ENCODE data around the gene HECW1.

Gene HECW1

DNA sequence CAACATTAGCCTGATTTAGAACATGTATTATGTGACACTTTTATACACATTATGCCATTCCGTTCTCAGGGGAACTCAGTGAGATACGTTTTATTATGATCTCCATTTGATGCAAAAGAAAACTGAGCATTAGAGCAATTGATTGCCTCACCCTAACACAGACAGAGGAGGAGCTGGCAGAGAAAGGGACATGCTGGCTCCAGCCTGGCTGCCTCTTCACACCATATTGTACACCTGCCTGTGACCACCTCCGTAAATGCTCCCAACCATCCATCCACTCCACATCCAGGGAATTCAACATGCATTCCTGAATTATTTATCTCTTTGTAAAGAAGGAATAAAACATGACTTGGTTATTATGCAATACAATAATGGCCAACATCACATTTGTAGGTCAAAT is 275.5 kb downstream of the HECW1 start:
- Histone ChIP-seq H3K4me1 (ENCODE audit: control extremely low read depth in 1 of 4, control insufficient read depth in 4 of 4, insufficient read depth in 4 of 4, low read length in 3 of 4) (peaks cover 0 to 2% (median 0%) of the 10 kb centered on the region in 4 experiments), H3K9me3 (ENCODE audit: control extremely low read depth in 1 of 5, control insufficient read depth in 4 of 5, insufficient read depth in 2 of 5, low read depth in 1 of 5, low read length in 4 of 5) (peaks cover 1 to 20% (median 7%) of the 10 kb centered on the region in 5 experiments), H3K36me3 (ENCODE audit: control insufficient read depth in 4 of 4, insufficient read depth in 4 of 4, low read length in 3 of 4) (no peaks in the 10 kb centered on the region), H3K27ac (ENCODE audit: insufficient read depth in 1 of 2, low read depth in 1 of 2, low read length in 2 of 2, poor library complexity in 1 of 2, severe bottlenecking in 2 of 2) (no peak overlapping the region), H3K4me3 (ENCODE audit: control insufficient read depth in 1 of 7, extremely low read depth in 1 of 7, insufficient read depth in 4 of 7, low read depth in 2 of 7, low read length in 6 of 7) (no peak overlapping the region), H3K27me3 (replicated peaks in 2 of 5; ENCODE audit: control insufficient read depth in 4 of 5, insufficient read depth in 5 of 5, low read length in 4 of 5) (peaks cover 0 to 3% (median 0%) of the 10 kb centered on the region in 5 experiments)
- ChIA-PET POLR2A (no interaction called here), CTCF (no interaction called here)
- WGBS (ENCODE audit: insufficient coverage) = 80% methylated on average over 1 of the region's 3 CpGs
- no peak for DNase-seq

DNA sequence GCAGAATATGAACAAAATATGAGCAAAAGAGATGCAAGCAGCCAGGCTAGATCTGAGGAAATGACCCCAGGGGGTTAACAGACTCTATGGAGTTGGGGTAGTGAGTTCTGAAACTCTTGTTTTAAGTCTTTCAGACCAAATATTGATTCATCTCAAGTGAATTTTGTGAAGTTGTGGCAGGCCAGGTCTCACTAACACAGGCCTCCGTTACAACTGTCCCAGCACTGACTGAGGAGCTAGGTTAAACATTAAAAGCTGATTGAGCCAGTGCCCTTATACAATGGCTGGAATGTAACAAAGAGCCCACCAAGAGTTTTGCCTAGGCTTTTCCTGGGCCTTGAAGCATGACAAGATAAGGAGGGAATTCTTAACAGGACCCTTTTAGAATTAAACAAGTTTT is 278.1 kb downstream of the HECW1 start:
- WGBS (ENCODE audit: insufficient coverage) = 100% methylated on average over 1 of the region's 1 CpG
- Histone ChIP-seq H3K4me1 (ENCODE audit: control extremely low read depth in 1 of 4, control insufficient read depth in 4 of 4, insufficient read depth in 4 of 4, low read length in 3 of 4) (peaks cover 0 to 2% (median 0%) of the 10 kb centered on the region in 4 experiments), H3K36me3 (ENCODE audit: control insufficient read depth in 4 of 4, insufficient read depth in 4 of 4, low read length in 3 of 4) (no peaks in the 10 kb centered on the region), H3K27me3 (replicated peaks in 2 of 5; ENCODE audit: control insufficient read depth in 4 of 5, insufficient read depth in 5 of 5, low read length in 4 of 5) (peaks cover 0 to 3% (median 0%) of the 10 kb centered on the region in 5 experiments), H3K4me3 (ENCODE audit: control insufficient read depth in 1 of 7, extremely low read depth in 1 of 7, insufficient read depth in 4 of 7, low read depth in 2 of 7, low read length in 6 of 7) (no peak overlapping the region), H3K9me3 (ENCODE audit: control extremely low read depth in 1 of 5, control insufficient read depth in 4 of 5, insufficient read depth in 2 of 5, low read depth in 1 of 5, low read length in 4 of 5) (peaks cover 1 to 15% (median 5%) of the 10 kb centered on the region in 5 experiments), H3K27ac (ENCODE audit: insufficient read depth in 1 of 2, low read depth in 1 of 2, low read length in 2 of 2, poor library complexity in 1 of 2, severe bottlenecking in 2 of 2) (no peak overlapping the region)
- DNase-seq = no peak
- ChIA-PET POLR2A (no interaction called here), CTCF (no interaction called here)

DNA sequence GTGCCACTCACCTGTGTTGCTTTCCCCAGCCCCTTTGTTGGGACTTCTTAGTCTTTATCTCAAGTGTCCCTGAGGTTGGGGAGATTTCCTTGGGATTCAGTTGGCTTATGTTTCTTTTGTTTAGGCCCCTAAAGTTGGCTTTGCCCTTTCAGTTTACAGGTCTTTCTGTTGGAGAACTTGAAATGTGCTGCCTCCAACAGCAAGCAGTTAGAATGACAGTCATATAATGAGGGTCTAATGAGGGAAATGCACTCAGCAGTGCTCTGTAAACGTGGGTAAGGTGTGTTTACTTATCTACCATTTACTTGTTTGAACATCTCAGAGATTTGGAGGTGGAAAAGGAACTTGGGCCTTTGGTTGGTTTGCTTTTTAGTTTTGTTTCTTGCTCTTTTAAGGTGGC is 279.1 kb downstream of the HECW1 start:
- Histone ChIP-seq H3K9me3 (ENCODE audit: control extremely low read depth in 1 of 5, control insufficient read depth in 4 of 5, insufficient read depth in 2 of 5, low read depth in 1 of 5, low read length in 4 of 5) (peaks cover 0 to 5% (median 0%) of the 10 kb centered on the region in 5 experiments), H3K4me1 (ENCODE audit: control extremely low read depth in 1 of 4, control insufficient read depth in 4 of 4, insufficient read depth in 4 of 4, low read length in 3 of 4) (no peaks in the 10 kb centered on the region), H3K36me3 (ENCODE audit: control insufficient read depth in 4 of 4, insufficient read depth in 4 of 4, low read length in 3 of 4) (no peaks in the 10 kb centered on the region), H3K4me3 (ENCODE audit: control insufficient read depth in 1 of 7, extremely low read depth in 1 of 7, insufficient read depth in 4 of 7, low read depth in 2 of 7, low read length in 6 of 7) (no peak overlapping the region), H3K27me3 (replicated peaks in 2 of 5; ENCODE audit: control insufficient read depth in 4 of 5, insufficient read depth in 5 of 5, low read length in 4 of 5) (peaks cover 0 to 1% (median 0%) of the 10 kb centered on the region in 5 experiments), H3K27ac (ENCODE audit: insufficient read depth in 1 of 2, low read depth in 1 of 2, low read length in 2 of 2, poor library complexity in 1 of 2, severe bottlenecking in 2 of 2) (no peak overlapping the region)
- no CpG with 5 or more reads among the region's 1 CpG for WGBS (ENCODE audit: insufficient coverage)
- POLR2A ChIA-PET = no interaction called here
- CTCF ChIA-PET = no interaction called here
- DNase-seq = no peak

- no peaks in the 10 kb centered on the region for H3K27me3 ChIP-seq (replicated peaks in 2 of 5; ENCODE audit: control insufficient read depth in 4 of 5, insufficient read depth in 5 of 5, low read length in 4 of 5)
- H3K4me3 ChIP-seq (ENCODE audit: control insufficient read depth in 1 of 7, extremely low read depth in 1 of 7, insufficient read depth in 4 of 7, low read depth in 2 of 7, low read length in 6 of 7) = no peak overlapping the region
- no peaks in the 10 kb centered on the region for H3K9me3 ChIP-seq (ENCODE audit: control extremely low read depth in 1 of 5, control insufficient read depth in 4 of 5, insufficient read depth in 2 of 5, low read depth in 1 of 5, low read length in 4 of 5)
- H3K36me3 ChIP-seq (ENCODE audit: control insufficient read depth in 4 of 4, insufficient read depth in 4 of 4, low read length in 3 of 4) = no peaks in the 10 kb centered on the region
- CTCF ChIA-PET = no interaction called here
- H3K4me1 ChIP-seq (ENCODE audit: control extremely low read depth in 1 of 4, control insufficient read depth in 4 of 4, insufficient read depth in 4 of 4, low read length in 3 of 4) = no peaks in the 10 kb centered on the region
- DNase-seq = no peak
- no peak overlapping the region for H3K27ac ChIP-seq (ENCODE audit: insufficient read depth in 1 of 2, low read depth in 1 of 2, low read length in 2 of 2, poor library complexity in 1 of 2, severe bottlenecking in 2 of 2)
- WGBS (ENCODE audit: insufficient coverage) = 96% methylated on average over 2 of the region's 2 CpGs
- POLR2A ChIA-PET = no interaction called here
These were observed 280.3 kb downstream of the HECW1 start for GRCh38 chr7:43392638-43393330.

DNA sequence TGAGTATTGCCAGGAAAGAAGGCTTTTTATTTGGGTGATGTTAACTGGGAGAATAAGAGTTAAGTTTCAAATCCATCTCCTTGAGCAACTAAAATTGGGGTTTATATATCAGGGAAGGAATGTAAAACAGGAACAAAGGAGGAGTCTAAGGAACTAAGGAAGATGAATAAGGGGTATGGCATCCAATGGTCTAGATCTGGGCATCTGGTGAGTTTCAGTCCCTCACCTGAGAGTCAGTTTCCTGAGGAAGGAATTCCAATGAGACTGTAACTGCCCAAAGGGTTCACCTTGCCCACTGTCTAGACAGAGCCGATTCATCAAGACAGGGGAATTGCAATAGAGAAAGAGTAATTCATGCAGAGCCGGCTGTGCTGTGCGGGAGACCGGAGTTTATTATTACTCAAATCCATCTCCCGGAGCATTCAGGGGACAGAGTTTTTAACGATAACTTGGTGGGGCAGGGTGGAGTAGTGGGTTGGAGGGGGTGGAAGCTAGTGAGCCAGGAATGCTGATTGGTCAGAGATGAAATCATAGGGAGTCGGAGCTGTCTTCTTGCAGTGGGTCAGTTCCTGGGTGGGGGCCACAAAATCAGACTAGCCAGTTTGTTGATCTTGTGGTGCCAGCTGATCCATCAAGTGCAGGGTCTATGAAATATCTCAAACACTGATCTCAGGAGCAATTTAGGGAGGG is 282.1 kb downstream of the HECW1 start:
- Histone ChIP-seq H3K4me3 (ENCODE audit: control insufficient read depth in 1 of 7, extremely low read depth in 1 of 7, insufficient read depth in 4 of 7, low read depth in 2 of 7, low read length in 6 of 7) (no peak overlapping the region), H3K36me3 (ENCODE audit: control insufficient read depth in 4 of 4, insufficient read depth in 4 of 4, low read length in 3 of 4) (no peaks in the 10 kb centered on the region), H3K9me3 (ENCODE audit: control extremely low read depth in 1 of 5, control insufficient read depth in 4 of 5, insufficient read depth in 2 of 5, low read depth in 1 of 5, low read length in 4 of 5) (no peaks in the 10 kb centered on the region), H3K4me1 (ENCODE audit: control extremely low read depth in 1 of 4, control insufficient read depth in 4 of 4, insufficient read depth in 4 of 4, low read length in 3 of 4) (no peaks in the 10 kb centered on the region), H3K27me3 (replicated peaks in 2 of 5; ENCODE audit: control insufficient read depth in 4 of 5, insufficient read depth in 5 of 5, low read length in 4 of 5) (peaks cover 0 to 3% (median 0%) of the 10 kb centered on the region in 5 experiments), H3K27ac (ENCODE audit: insufficient read depth in 1 of 2, low read depth in 1 of 2, low read length in 2 of 2, poor library complexity in 1 of 2, severe bottlenecking in 2 of 2) (no peak overlapping the region)
- ChIA-PET POLR2A (no interaction called here), CTCF (no interaction called here)
- no peak for DNase-seq
- WGBS (ENCODE audit: insufficient coverage) = 96% methylated on average over 6 of the region's 7 CpGs

- H3K27me3 ChIP-seq (replicated peaks in 2 of 5; ENCODE audit: control insufficient read depth in 4 of 5, insufficient read depth in 5 of 5, low read length in 4 of 5) = peaks cover 0 to 3% (median 2%) of the 10 kb centered on the region in 5 experiments
- WGBS (ENCODE audit: insufficient coverage) = 68% methylated on average over 2 of the region's 2 CpGs
- H3K4me1 ChIP-seq (ENCODE audit: control extremely low read depth in 1 of 4, control insufficient read depth in 4 of 4, insufficient read depth in 4 of 4, low read length in 3 of 4) = no peaks in the 10 kb centered on the region
- ChIA-PET POLR2A (no interaction called here), CTCF (no interaction called here)
- H3K9me3 ChIP-seq (ENCODE audit: control extremely low read depth in 1 of 5, control insufficient read depth in 4 of 5, insufficient read depth in 2 of 5, low read depth in 1 of 5, low read length in 4 of 5) = no peaks in the 10 kb centered on the region
- H3K36me3 ChIP-seq (ENCODE audit: control insufficient read depth in 4 of 4, insufficient read depth in 4 of 4, low read length in 3 of 4) = no peaks in the 10 kb centered on the region
- no peak overlapping the region for H3K4me3 ChIP-seq (ENCODE audit: control insufficient read depth in 1 of 7, extremely low read depth in 1 of 7, insufficient read depth in 4 of 7, low read depth in 2 of 7, low read length in 6 of 7)
- no peak for DNase-seq
- H3K27ac ChIP-seq (ENCODE audit: insufficient read depth in 1 of 2, low read depth in 1 of 2, low read length in 2 of 2, poor library complexity in 1 of 2, severe bottlenecking in 2 of 2) = no peak overlapping the region
These were observed 282.9 kb downstream of the HECW1 start for GRCh38 chr7:43395351-43395750.

GRCh38 chr7:43396187-43396740 is 283.8 kb downstream of the HECW1 start:
- no peak for DNase-seq
- CTCF ChIA-PET = no interaction called here
- peaks cover 0 to 3% (median 2%) of the 10 kb centered on the region in 5 experiments for H3K27me3 ChIP-seq (replicated peaks in 2 of 5; ENCODE audit: control insufficient read depth in 4 of 5, insufficient read depth in 5 of 5, low read length in 4 of 5)
- no peak overlapping the region for H3K4me3 ChIP-seq (ENCODE audit: control insufficient read depth in 1 of 7, extremely low read depth in 1 of 7, insufficient read depth in 4 of 7, low read depth in 2 of 7, low read length in 6 of 7)
- H3K9me3 ChIP-seq (ENCODE audit: control extremely low read depth in 1 of 5, control insufficient read depth in 4 of 5, insufficient read depth in 2 of 5, low read depth in 1 of 5, low read length in 4 of 5) = no peaks in the 10 kb centered on the region
- no peak overlapping the region for H3K27ac ChIP-seq (ENCODE audit: insufficient read depth in 1 of 2, low read depth in 1 of 2, low read length in 2 of 2, poor library complexity in 1 of 2, severe bottlenecking in 2 of 2)
- WGBS (ENCODE audit: insufficient coverage) = 83% methylated on average over 2 of the region's 2 CpGs
- H3K36me3 ChIP-seq (ENCODE audit: control insufficient read depth in 4 of 4, insufficient read depth in 4 of 4, low read length in 3 of 4) = no peaks in the 10 kb centered on the region
- POLR2A ChIA-PET = no interaction called here
- H3K4me1 ChIP-seq (ENCODE audit: control extremely low read depth in 1 of 4, control insufficient read depth in 4 of 4, insufficient read depth in 4 of 4, low read length in 3 of 4) = no peaks in the 10 kb centered on the region

Data from common myeloid progenitor, CD34-positive (primary cell).